Gastrocnemius medialis (tissue), 4 donors: Measurements from ENCODE around the gene DNPEP. TPM values are rescaled to one million over a fixed set of nuclear protein-coding genes. Genes with fewer than 3 reads are reported as not detected.

ENCODE experiments used
- ATAC-seq, 2 donors: fragments of 150-250 bp; one replicate each; pipeline ENCODE4 v1.9.1; 2016
- DNase-seq, 2 donors: peaks; one replicate each; pipeline ENCODE4 v3.0.0-alpha.2; 2019
- H3K27ac ChIP-seq, 4 donors: fragments of 200-600 bp; sonication (generic); 1 replicate in 1 of 4; 2 replicates in 3 of 4; pipeline ENCODE4 v1.5.1; 2016 to 2018; ENCODE audit warnings: mild to moderate bottlenecking in 2 of 4, moderate library complexity in 1 of 4
- H3K27me3 ChIP-seq, 3 donors: fragments of 200-600 bp; sonication (generic) in 2 of 3; 1 replicate in 1 of 3; 2 replicates in 2 of 3; pipeline versions ENCODE4 v1.5.1 to v1.6.0; 2016 to 2019; ENCODE audit warnings: mild to moderate bottlenecking in 1 of 3, moderate library complexity in 1 of 3
- H3K36me3 ChIP-seq, 2 donors: fragments of 200-600 bp; sonication (generic) in 1 of 2; one replicate each; pipeline ENCODE4 v1.5.1; 2017 to 2018
- H3K4me1 ChIP-seq, 2 donors: fragments of 200-600 bp; sonication (generic) in 1 of 2; one replicate each; pipeline ENCODE4 v1.5.1; 2016 to 2017; ENCODE audit warnings: mild to moderate bottlenecking in 2 of 2
- H3K4me3 ChIP-seq, 4 donors: fragments of 200-600 bp; sonication (generic) in 3 of 4; 1 replicate in 1 of 4; 2 replicates in 3 of 4; pipeline ENCODE4 v1.5.1; 2016 to 2019; ENCODE audit warnings: mild to moderate bottlenecking in 2 of 4
- H3K9me3 ChIP-seq, 3 donors: fragments of 200-600 bp; sonication (generic) in 2 of 3; 1 replicate in 1 of 3; 2 replicates in 2 of 3; pipeline ENCODE4 v1.5.1; 2016 to 2019
- CTCF ChIP-seq, 5 experiments: fragments of 450-650 bp in 3 of 5; fragments of 200-600 bp in 2 of 5; sonication (generic) in 2 of 5; IDR thresholded peaks in 4 of 5; conservative IDR thresholded peaks in 1 of 5; 1 replicate in 4 of 5; 2 replicates in 1 of 5; pipeline ENCODE4 v1.5.1; 2016 to 2019; ENCODE audit warnings: antibody characterized with exemption in 5 of 5, mild to moderate bottlenecking in 3 of 5, moderate library complexity in 3 of 5
- POLR2A ChIP-seq, 2 donors: fragments of 450-650 bp; IDR thresholded peaks; one replicate each; pipeline ENCODE4 v1.6.1; 2017; ENCODE audit warnings: antibody characterized with exemption in 2 of 2, mild to moderate bottlenecking in 2 of 2, moderate library complexity in 2 of 2
- in situ Hi-C, 4 donors: fragments of 200-750 bp; cut with MboI; loops; one replicate each; pipeline versions ENCODE4 v1.15.0 to v1.8.0; 2017; ENCODE audit warnings: low sequenced_read_pairs in 4 of 4
- intact Hi-C: fragments of 100-400 bp; cut with DNase I; formaldehyde crosslinking; loops from one replicate; pipeline ENCODE4 v1.15.1; 2023; ENCODE audit warnings: low total_unique reads
- total RNA-seq, 4 donors: library from RNA; depleted of rRNA; stranded (reverse); fragments of >200 nt; gene quantifications; one replicate each; pipeline versions ENCODE4 v1.1.0 to v1.2.3, GENCODE V29; 2016

The DNPEP gene
- total RNA-seq, 4 donors from 2014 or later, result 56.0 to 147 (median 65.3) TPM

- H3K36me3 ChIP-seq, result peaks cover 0 to 22% of the 10 kb centered on the region in 2 donors
- no peaks in the 10 kb centered on the region for H3K27me3 ChIP-seq
- H3K27ac ChIP-seq, result peak overlapping the region; percentile 95 to 100 (median 98)
- DNase-seq, result peak; percentile 73 to 84
- peaks cover 46 to 55% of the 10 kb centered on the region in 2 donors for H3K4me1 ChIP-seq
- in situ Hi-C loops (no loop called here), intact Hi-C loops (no loop called here)
- no peaks in the 10 kb centered on the region for H3K9me3 ChIP-seq
- H3K4me3 ChIP-seq, result peak overlapping the region in 3 of 4 donors; percentile 75 to 87 (median 79)
- ATAC-seq, result peak; percentile 53 to 63
- TF ChIP-seq CTCF (IDR thresholded peaks at IDR 0.05 in 4 of 5, conservative IDR thresholded peaks at IDR 0.05 in 1 of 5) (no peak), POLR2A (IDR thresholded peaks at IDR 0.05) (peak in 1 of 2 donors; percentile 34)
Observed at GRCh38 chr2:219417374-219417773, 29.7 kb upstream of the DNPEP start.

DNA sequence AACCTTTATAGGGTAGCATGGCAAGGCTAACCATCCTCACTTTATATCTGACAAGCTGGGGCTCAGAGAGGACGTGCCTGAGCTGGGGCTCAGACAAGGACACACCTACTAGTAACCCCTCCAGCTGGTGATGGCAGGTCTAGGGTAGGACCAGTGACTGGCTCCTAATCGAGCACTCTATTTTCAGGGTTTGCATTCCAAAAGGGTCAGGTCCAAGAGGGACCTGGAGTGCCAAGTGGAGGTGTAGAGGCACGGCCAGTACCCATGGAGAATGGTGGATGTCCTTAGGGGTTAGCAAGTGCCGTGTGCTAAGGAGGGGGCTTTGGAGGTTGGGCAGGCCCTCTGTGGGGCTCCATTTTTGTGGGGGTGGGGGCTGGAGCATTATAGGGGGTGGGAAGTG is 29.2 kb upstream of the DNPEP start:
- H3K27me3 ChIP-seq, result no peaks in the 10 kb centered on the region
- peak overlapping the region in 2 of 4 donors; percentile 79 to 87 for H3K4me3 ChIP-seq
- in situ Hi-C loops (no loop called here), intact Hi-C loops (no loop called here)
- no peak for TF ChIP-seq CTCF (IDR thresholded peaks at IDR 0.05 in 4 of 5, conservative IDR thresholded peaks at IDR 0.05 in 1 of 5)
- H3K27ac ChIP-seq, result peak overlapping the region; percentile 95 to 100 (median 98)
- no peaks in the 10 kb centered on the region for H3K9me3 ChIP-seq
- ATAC-seq (no peak), DNase-seq (no peak)
- peaks cover 44 to 52% of the 10 kb centered on the region in 2 donors for H3K4me1 ChIP-seq
- peaks cover 0 to 19% of the 10 kb centered on the region in 2 donors for H3K36me3 ChIP-seq

DNA sequence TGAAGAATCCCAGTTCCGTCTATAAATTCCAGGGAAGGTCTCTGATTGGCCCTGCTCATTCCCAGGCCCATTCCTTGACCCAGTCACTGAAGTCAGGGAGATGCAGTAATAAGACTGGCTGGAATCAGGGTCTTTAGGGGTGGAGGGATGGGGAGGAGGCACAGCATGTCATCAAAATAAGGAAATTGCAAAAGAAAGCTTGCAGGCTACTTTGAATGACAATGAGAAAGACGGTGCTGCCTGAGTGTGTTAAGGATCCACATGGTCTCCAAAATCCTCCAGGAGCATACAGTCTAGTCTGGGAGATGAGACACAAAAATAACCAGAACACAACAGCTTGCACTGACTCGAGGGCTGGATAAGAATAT is 28.5 kb upstream of the DNPEP start:
- intact Hi-C loops, result no loop called here
- Histone ChIP-seq H3K9me3 (no peaks in the 10 kb centered on the region), H3K4me1 (peaks cover 37 to 45% of the 10 kb centered on the region in 2 donors), H3K27ac (peak overlapping the region; percentile 95 to 100 (median 98)), H3K4me3 (no peak overlapping the region), H3K27me3 (no peaks in the 10 kb centered on the region), H3K36me3 (peaks cover 0 to 12% of the 10 kb centered on the region in 2 donors)
- ATAC-seq, result no peak
- DNase-seq, result no peak
- in situ Hi-C loops, result no loop called here
- no peak for TF ChIP-seq POLR2A (IDR thresholded peaks at IDR 0.05)

DNA sequence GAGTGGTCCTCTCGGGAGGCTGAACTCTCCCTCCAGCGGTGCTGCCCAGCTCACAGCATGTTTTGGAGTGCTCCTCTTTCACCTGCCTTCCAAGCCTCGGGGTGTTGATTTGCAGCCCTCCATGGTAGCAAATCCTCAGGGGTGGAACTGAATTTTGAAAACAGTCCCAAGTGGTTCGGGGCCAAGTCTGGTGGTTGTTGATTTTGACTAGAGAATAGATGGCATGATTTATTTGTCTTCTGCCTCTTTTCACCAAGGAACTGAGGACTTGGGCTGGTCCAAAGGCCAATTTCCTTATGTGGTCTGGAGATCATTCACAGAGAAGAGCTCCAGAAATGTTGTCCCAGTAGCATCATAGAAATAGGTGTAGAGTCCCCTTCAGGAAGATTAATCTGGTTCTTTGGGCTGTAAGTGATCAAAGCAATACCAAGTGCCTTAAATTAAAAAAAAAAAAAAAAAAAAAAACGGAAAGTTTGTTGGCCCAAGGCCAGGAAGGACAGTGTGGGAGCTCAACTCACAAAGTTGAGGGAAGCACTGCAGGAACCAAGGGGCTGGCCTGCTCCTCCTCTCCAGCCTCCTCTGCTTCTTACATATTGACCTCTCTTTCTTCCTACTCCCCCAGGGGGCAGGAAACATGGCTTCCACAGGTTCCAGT is 28.0 kb upstream of the DNPEP start:
- no peak for TF ChIP-seq POLR2A (IDR thresholded peaks at IDR 0.05)
- TF ChIP-seq CTCF (IDR thresholded peaks at IDR 0.05 in 4 of 5, conservative IDR thresholded peaks at IDR 0.05 in 1 of 5), result no peak
- Histone ChIP-seq H3K9me3 (no peaks in the 10 kb centered on the region), H3K4me1 (peaks cover 35 to 40% of the 10 kb centered on the region in 2 donors), H3K27me3 (no peaks in the 10 kb centered on the region), H3K4me3 (no peak overlapping the region), H3K27ac (peak overlapping the region; percentile 95 to 100 (median 98)), H3K36me3 (peaks cover 0 to 8% of the 10 kb centered on the region in 2 donors)
- intact Hi-C loops (no loop called here), in situ Hi-C loops (no loop called here)
- no peak for ATAC-seq
- DNase-seq, result no peak

DNA sequence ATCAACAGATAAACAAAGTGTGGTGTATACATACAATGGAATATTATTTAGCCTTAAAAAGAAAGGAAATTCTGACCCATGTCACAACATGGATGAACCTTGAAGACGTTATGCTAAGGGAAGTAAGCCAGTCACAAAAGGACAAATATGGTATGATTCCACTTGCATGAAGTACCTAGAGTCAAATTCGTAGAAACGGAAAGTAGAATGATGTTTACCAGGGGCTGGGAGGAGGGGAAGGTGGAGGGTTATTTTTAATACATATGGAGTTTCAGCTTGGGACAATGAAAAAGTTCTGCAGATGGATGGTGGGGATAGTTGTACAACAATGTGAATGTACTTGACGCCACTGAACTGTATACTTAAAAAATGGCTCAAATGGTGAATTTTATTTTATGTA is 27.1 kb upstream of the DNPEP start:
- ATAC-seq, result no peak
- H3K4me1 ChIP-seq, result peaks cover 34 to 36% of the 10 kb centered on the region in 2 donors
- no peak for DNase-seq
- H3K27ac ChIP-seq, result peak overlapping the region; percentile 95 to 100 (median 98)
- no peak overlapping the region for H3K4me3 ChIP-seq
- TF ChIP-seq CTCF (IDR thresholded peaks at IDR 0.05 in 4 of 5, conservative IDR thresholded peaks at IDR 0.05 in 1 of 5) (no peak), POLR2A (IDR thresholded peaks at IDR 0.05) (no peak)
- H3K36me3 ChIP-seq, result no peaks in the 10 kb centered on the region
- H3K9me3 ChIP-seq, result no peaks in the 10 kb centered on the region
- H3K27me3 ChIP-seq, result no peaks in the 10 kb centered on the region
- in situ Hi-C loops, result no loop called here
- intact Hi-C loops, result no loop called here
